Measurements from ENCODE around the gene FHOD3.

FHOD3 gene

DNA sequence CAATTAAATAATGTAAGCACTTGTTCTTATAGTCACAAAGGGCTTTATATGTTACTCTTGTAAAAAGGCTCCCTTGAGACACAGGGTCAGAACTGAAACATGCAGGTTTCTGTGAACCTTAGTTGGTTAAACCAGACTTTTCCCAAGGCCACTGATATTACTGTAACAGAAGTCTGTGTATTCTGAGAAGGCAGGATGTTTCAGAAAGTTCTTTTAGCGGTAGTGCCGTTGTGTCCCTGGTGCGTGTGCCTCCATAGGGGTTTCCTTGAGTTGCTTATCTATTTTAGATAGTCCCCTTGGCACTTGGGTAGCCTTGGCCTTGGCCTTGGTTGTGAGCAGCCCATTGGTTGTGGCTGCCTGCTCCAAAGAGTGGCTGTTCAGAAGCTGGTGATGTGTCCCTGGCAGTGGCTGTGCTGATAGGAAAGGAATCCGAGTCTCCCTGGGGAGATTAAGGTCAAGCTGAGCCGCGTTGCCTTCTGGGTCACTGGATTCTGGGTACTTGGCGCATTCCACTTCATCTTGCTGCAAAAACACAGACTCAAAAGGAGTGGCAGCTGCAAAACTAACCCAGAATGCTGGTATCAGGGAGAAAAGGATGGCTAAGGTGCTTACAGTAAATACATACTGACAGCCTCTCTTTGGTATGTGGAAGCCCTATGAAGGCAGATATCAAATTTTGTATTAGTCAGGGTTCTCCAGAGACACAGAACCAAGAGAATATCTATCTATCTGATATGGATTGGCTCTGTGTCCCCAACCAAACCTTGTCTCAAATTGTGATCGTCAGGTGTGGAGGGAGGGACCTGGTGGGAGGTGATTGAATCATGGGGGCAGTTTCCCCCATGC lies 69.7 kb downstream of the FHOD3 start:
- Histone ChIP-seq H3K27me3 (ENCODE audit: insufficient read depth, low read length, poor library complexity, severe bottlenecking) (no peaks in the 10 kb centered on the region), H3K9me2 (replicated peaks; ENCODE audit: low read depth, low read length) (no peaks in the 10 kb centered on the region), H2AFZ (ENCODE audit: low read length) (no peak overlapping the region), H3K4me1 (ENCODE audit: insufficient read depth, low read length, poor library complexity, severe bottlenecking) (no peaks in the 10 kb centered on the region), H3K9ac (ENCODE audit: low read depth, low read length, poor library complexity, severe bottlenecking) (no peak overlapping the region), H3F3A (ENCODE audit: low read depth) (no peaks in the 10 kb centered on the region), H3K79me2 (ENCODE audit: insufficient read depth, low read length) (no peaks in the 10 kb centered on the region), H3K36me3 (ENCODE audit: insufficient read depth, low read length) (no peaks in the 10 kb centered on the region), H3K9me3 (ENCODE audit: insufficient read depth, low read depth, low read length) (no peaks in the 10 kb centered on the region), H3K4me2 (ENCODE audit: low read depth, low read length, poor library complexity, severe bottlenecking) (no peak overlapping the region), H3K4me3 (ENCODE audit: low read length, poor library complexity, severe bottlenecking) (no peak overlapping the region), H4K20me1 (ENCODE audit: insufficient read depth, low read length, poor library complexity, severe bottlenecking) (no peaks in the 10 kb centered on the region)
- TF ChIP-seq, protein P1, sequence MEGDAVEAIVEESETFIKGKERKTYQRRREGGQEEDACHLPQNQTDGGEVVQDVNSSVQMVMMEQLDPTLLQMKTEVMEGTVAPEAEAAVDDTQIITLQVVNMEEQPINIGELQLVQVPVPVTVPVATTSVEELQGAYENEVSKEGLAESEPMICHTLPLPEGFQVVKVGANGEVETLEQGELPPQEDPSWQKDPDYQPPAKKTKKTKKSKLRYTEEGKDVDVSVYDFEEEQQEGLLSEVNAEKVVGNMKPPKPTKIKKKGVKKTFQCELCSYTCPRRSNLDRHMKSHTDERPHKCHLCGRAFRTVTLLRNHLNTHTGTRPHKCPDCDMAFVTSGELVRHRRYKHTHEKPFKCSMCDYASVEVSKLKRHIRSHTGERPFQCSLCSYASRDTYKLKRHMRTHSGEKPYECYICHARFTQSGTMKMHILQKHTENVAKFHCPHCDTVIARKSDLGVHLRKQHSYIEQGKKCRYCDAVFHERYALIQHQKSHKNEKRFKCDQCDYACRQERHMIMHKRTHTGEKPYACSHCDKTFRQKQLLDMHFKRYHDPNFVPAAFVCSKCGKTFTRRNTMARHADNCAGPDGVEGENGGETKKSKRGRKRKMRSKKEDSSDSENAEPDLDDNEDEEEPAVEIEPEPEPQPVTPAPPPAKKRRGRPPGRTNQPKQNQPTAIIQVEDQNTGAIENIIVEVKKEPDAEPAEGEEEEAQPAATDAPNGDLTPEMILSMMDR (conservative IDR thresholded peaks at IDR 0.05; ENCODE audit: low read length), result no peak
- TF ChIP-seq EZH2phosphoT487 (IDR thresholded peaks at IDR 0.05; ENCODE audit: borderline replicate concordance), result no peak

DNA sequence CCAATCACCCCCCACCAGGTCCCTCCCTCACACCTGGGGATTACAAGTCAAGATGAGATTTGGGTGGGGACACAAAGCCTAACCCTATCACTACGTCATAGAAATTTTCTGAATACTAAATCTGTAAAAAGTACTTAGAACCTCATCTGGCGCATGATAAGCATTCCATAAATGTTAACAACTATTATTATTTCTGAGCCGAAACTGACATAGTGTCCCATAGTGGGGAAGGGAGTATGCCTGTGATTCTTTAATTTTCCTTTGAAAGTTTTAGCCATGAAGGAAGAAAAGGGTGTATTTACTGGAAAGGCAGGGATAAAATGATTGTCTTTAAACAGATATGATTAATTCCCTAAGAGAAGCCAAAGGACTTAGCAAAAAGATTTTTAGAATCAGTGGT lies 71.4 kb downstream of the FHOD3 start:
- Histone ChIP-seq H3K4me1 (ENCODE audit: insufficient read depth, low read length, poor library complexity, severe bottlenecking) (no peaks in the 10 kb centered on the region), H3K9ac (ENCODE audit: low read depth, low read length, poor library complexity, severe bottlenecking) (no peak overlapping the region)

DNA sequence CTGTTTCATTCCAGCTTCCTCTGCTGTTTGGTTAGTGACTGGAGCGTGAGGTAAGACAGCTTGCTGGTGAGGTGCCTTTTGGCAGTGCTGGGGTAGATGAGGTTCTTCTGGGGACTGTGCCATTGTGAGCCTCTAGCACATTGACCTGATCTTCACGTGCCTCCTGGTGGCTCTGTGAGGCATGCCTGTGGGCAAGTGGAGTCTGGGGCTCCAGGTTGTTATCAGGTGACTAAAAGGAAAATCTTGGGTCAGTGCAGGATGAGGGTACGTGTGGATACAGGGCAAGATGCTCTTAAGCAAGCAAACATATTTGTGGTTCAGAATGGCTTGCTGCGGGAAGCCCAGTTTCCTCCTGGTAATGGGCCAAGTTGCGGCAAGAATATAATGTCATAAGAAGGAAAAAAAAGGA lies 75.4 kb downstream of the FHOD3 start:
- Histone ChIP-seq H4K20me1 (ENCODE audit: insufficient read depth, low read length, poor library complexity, severe bottlenecking) (no peaks in the 10 kb centered on the region), H3F3A (ENCODE audit: low read depth) (no peaks in the 10 kb centered on the region), H3K79me2 (ENCODE audit: insufficient read depth, low read length) (no peaks in the 10 kb centered on the region), H2AFZ (ENCODE audit: low read length) (no peak overlapping the region), H3K4me2 (ENCODE audit: low read depth, low read length, poor library complexity, severe bottlenecking) (no peak overlapping the region), H3K4me1 (ENCODE audit: insufficient read depth, low read length, poor library complexity, severe bottlenecking) (no peaks in the 10 kb centered on the region), H3K9ac (ENCODE audit: low read depth, low read length, poor library complexity, severe bottlenecking) (no peak overlapping the region), H3K27me3 (ENCODE audit: insufficient read depth, low read length, poor library complexity, severe bottlenecking) (no peaks in the 10 kb centered on the region), H3K4me3 (ENCODE audit: low read length, poor library complexity, severe bottlenecking) (no peak overlapping the region), H3K36me3 (ENCODE audit: insufficient read depth, low read length) (no peaks in the 10 kb centered on the region), H3K9me2 (replicated peaks; ENCODE audit: low read depth, low read length) (no peaks in the 10 kb centered on the region), H3K9me3 (ENCODE audit: insufficient read depth, low read depth, low read length) (no peaks in the 10 kb centered on the region)
- TF ChIP-seq EZH2phosphoT487 (IDR thresholded peaks at IDR 0.05; ENCODE audit: borderline replicate concordance), result no peak
- TF ChIP-seq, protein P1 (conservative IDR thresholded peaks at IDR 0.05; ENCODE audit: low read length), result no peak

More for the DNA sequence above, 71.4 kb downstream of the FHOD3 start:
- H4K20me1 ChIP-seq (ENCODE audit: insufficient read depth, low read length, poor library complexity, severe bottlenecking), result no peaks in the 10 kb centered on the region
- no peaks in the 10 kb centered on the region for H3K27me3 ChIP-seq (ENCODE audit: insufficient read depth, low read length, poor library complexity, severe bottlenecking)
- no peaks in the 10 kb centered on the region for H3K36me3 ChIP-seq (ENCODE audit: insufficient read depth, low read length)
- no peaks in the 10 kb centered on the region for H3K9me3 ChIP-seq (ENCODE audit: insufficient read depth, low read depth, low read length)
- H3K4me3 ChIP-seq (ENCODE audit: low read length, poor library complexity, severe bottlenecking), result no peak overlapping the region
- H3K4me2 ChIP-seq (ENCODE audit: low read depth, low read length, poor library complexity, severe bottlenecking), result no peak overlapping the region
- H2AFZ ChIP-seq (ENCODE audit: low read length), result no peak overlapping the region
- no peaks in the 10 kb centered on the region for H3K9me2 ChIP-seq (replicated peaks; ENCODE audit: low read depth, low read length)
- TF ChIP-seq, protein P1 (conservative IDR thresholded peaks at IDR 0.05; ENCODE audit: low read length), result no peak
- TF ChIP-seq EZH2phosphoT487 (IDR thresholded peaks at IDR 0.05; ENCODE audit: borderline replicate concordance), result no peak
- H3F3A ChIP-seq (ENCODE audit: low read depth), result no peaks in the 10 kb centered on the region
- no peaks in the 10 kb centered on the region for H3K79me2 ChIP-seq (ENCODE audit: insufficient read depth, low read length)
